Erythroblast (primary cell): ENCODE measurements around the gene PEX10.

ENCODE experiments used
- GATA1 ChIP-seq: IDR thresholded peaks from 2 replicates; pipeline ENCODE4 v1.6.1; 2011; ENCODE audit warnings: low read depth, mild to moderate bottlenecking, control low read depth, low read length, moderate library complexity
- POLR2A ChIP-seq: IDR thresholded peaks from 2 replicates; pipeline ENCODE4 v1.6.1; 2011; ENCODE audit warnings: mild to moderate bottlenecking, low read length

- TF ChIP-seq POLR2A: no peak
- TF ChIP-seq GATA1: no peak
Observed at GRCh38 chr1:2452201-2452931, 40.0 kb upstream of the PEX10 start.
